A673 (cell line): ENCODE data around the gene GJC2. TPM values are rescaled to one million over a fixed set of nuclear protein-coding genes. Genes with fewer than 3 reads are reported as not detected.

Source experiments
- BruUV-seq: library from RNA; stranded (reverse); fragments of 400-500 nt; replicated peaks from 2 replicates; lab custom pipeline; 2021; lab: Mats Ljungman, UMichigan
- CTCF ChIA-PET: fragments of 300-600 bp; sonication (Branson Sonifier 250); formaldehyde crosslinking; loops from one replicate; lab custom pipeline; 2022; ENCODE audit warnings: antibody characterized with exemption; lab: Charles Lee
- POLR2A ChIA-PET: fragments of 300-600 bp; sonication (Branson Sonifier 250); formaldehyde crosslinking; loops from one replicate; lab custom pipeline; 2022; ENCODE audit warnings: antibody characterized with exemption; ENCODE audit not compliant: low non-redundant PET; lab: Charles Lee
- DNase-seq: peaks from one replicate; pipeline ENCODE4 v3.0.0-alpha.2; 2015; ENCODE audit warnings: low spot score
- H3K27ac ChIP-seq: fragments of 200-600 bp; sonication (generic); 2 replicates; pipeline ENCODE4 v1.5.1; 2016; ENCODE audit warnings: mixed run types, low read depth, mild to moderate bottlenecking, mixed read lengths, antibody characterized with exemption, low read length; ENCODE audit not compliant: poor library complexity, severe bottlenecking
- H3K27me3 ChIP-seq: fragments of 200-600 bp; sonication (generic); replicated peaks from 2 replicates; pipeline ENCODE4 v1.6.1; 2017; ENCODE audit warnings: mixed run types, low read depth, mild to moderate bottlenecking, mixed read lengths, antibody characterized with exemption, low read length; ENCODE audit not compliant: insufficient read depth, poor library complexity
- H3K36me3 ChIP-seq: fragments of 200-600 bp; sonication (generic); 2 replicates; pipeline ENCODE4 v1.6.1; 2016; ENCODE audit warnings: mixed run types, mild to moderate bottlenecking, mixed read lengths, antibody characterized with exemption, low read length; ENCODE audit not compliant: insufficient read depth, poor library complexity, severe bottlenecking
- H3K4me1 ChIP-seq: fragments of 200-600 bp; sonication (generic); 2 replicates; pipeline ENCODE4 v1.6.1; 2017; ENCODE audit warnings: mixed run types, mild to moderate bottlenecking, mixed read lengths, antibody characterized with exemption, low read length; ENCODE audit not compliant: insufficient read depth, poor library complexity, severe bottlenecking
- H3K4me3 ChIP-seq: fragments of 200-600 bp; sonication (generic); 2 replicates; pipeline ENCODE4 v1.5.1; 2016; ENCODE audit warnings: low read depth, mixed run types, mild to moderate bottlenecking, mixed read lengths, low read length; ENCODE audit not compliant: poor library complexity, severe bottlenecking
- H3K9me3 ChIP-seq: fragments of 200-600 bp; sonication (generic); 2 replicates; pipeline ENCODE4 v1.6.1; 2016; ENCODE audit warnings: mixed run types, low read depth, mild to moderate bottlenecking, mixed read lengths, antibody characterized with exemption, low read length; ENCODE audit not compliant: poor library complexity, severe bottlenecking
- CTCF ChIP-seq: fragments of 300-800, 200-600 bp; sonication (generic); conservative IDR thresholded peaks from 2 replicates; pipeline ENCODE4 v1.5.1; 2017; ENCODE audit warnings: low read depth, mild to moderate bottlenecking, antibody characterized with exemption, low read length, moderate library complexity, mixed read lengths
- EZH2 ChIP-seq: fragments of 200-600 bp; sonication (generic); IDR thresholded peaks from 2 replicates; pipeline ENCODE4 v1.6.1; 2017; ENCODE audit warnings: borderline replicate concordance, low read depth, mild to moderate bottlenecking, mixed read lengths, antibody characterized with exemption, low read length; ENCODE audit not compliant: poor library complexity, severe bottlenecking
- intact Hi-C: fragments of 100-400 bp; cut with micrococcal nuclease; formaldehyde crosslinking; loops from one replicate; pipeline ENCODE4 v1.10.0; 2022; ENCODE audit not compliant: unreplicated experiment
- total RNA-seq: library from RNA; stranded (reverse); gene quantifications from 2 replicates; pipeline ENCODE4 v1.2.3, GENCODE V29; 2021

GJC2 gene
- total RNA-seq, 1 experiment from 2014 or later: 0.97 TPM

DNA sequence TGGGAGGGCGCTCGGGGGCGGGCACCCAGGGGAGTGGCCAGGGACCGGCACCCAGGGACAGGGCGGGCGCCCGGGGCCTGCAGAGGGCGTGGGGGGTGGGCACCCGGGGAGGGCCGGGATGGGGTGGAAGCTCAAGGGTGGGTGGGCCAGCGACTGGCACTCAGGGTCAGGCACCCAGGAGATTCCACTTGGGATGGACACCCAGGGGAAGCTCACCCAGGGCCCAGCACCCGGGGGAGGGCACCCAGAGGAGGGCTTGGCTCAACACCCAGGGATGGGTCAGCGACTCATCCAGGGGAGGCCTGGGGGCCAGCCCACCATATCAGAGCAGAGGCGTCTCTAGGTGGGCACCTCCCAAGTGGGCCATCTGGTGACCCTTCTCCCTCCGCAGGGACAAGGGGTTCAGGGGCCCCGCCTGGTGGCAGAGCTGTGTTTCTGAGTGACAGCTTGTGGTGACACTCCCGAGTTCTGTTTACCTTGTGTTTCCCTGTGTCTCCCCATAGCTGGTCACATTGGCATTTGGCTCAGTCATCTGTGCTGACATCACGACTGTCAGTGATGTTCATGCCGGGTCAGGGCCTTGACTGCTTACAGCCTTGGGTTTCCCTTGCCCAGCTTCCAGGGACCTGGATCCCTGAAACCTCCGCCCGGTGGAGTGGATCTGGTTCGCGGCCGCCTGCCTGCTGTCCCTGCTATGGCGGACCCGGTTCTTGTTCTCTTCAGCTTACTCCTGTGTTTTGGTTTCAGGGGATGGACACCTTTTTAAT is 16.6 kb downstream of the GJC2 start:
- no peaks in the 10 kb centered on the region for H3K9me3 ChIP-seq
- peak; percentile 35 for DNase-seq
- intact Hi-C loops: no loop called here
- H3K36me3 ChIP-seq: no peaks in the 10 kb centered on the region
- no TSS peak for BruUV-seq
- peak overlapping the region; percentile 80 for H3K4me3 ChIP-seq
- CTCF ChIA-PET: interaction anchor here (1.9 kb wide), 1 partner anchor 167 kb away, joined by 13 read pairs; no protein-coding TSS in a partner anchor
- POLR2A ChIA-PET: interaction anchor here (0.7 to 1.0 kb wide), 2 partner anchors 291 to 1358 kb away, joined by 4 to 9 read pairs; a partner anchor contains a TSS
- H3K27ac ChIP-seq: peak overlapping the region; percentile 100
- peaks cover 11% of the 10 kb centered on the region for H3K4me1 ChIP-seq
- TF ChIP-seq EZH2: no peak
- peak; percentile 25; the same call in 1 of the 2 replicates for TF ChIP-seq CTCF
- H3K27me3 ChIP-seq: no peaks in the 10 kb centered on the region

GRCh38 chr1:228168563-228169270 is 19.0 kb downstream of the GJC2 start:
- Histone ChIP-seq H3K4me3 (no peak overlapping the region), H3K9me3 (no peaks in the 10 kb centered on the region), H3K4me1 (peaks cover 11% of the 10 kb centered on the region), H3K27me3 (no peaks in the 10 kb centered on the region), H3K27ac (no peak overlapping the region), H3K36me3 (no peaks in the 10 kb centered on the region)
- no peak for TF ChIP-seq CTCF
- no peak for TF ChIP-seq EZH2
- intact Hi-C loops: no loop called here
- BruUV-seq: no TSS peak
- DNase-seq: no peak
- POLR2A ChIA-PET: no interaction called here
- CTCF ChIA-PET: no interaction called here

DNA sequence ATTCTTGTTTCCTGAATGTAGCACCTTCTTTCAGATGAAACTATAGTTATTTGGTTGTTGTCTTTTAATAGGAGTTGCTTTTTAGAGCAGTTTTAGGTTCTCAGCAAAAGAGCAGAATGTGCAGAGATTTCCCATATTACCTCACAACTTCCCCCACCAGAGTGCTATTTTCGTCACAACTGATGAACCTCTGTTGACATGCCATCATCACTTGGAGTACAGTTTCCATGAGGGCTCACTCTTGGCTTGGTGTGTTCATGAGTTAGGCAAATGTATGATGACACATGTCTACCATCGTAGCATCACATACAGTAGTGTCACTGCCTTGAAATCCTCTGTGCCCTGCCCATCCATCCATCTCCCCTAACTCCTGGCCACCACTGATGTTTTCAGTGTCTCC is 19.6 kb downstream of the GJC2 start:
- intact Hi-C loops: no loop called here

More for the DNA sequence above, 19.6 kb downstream of the GJC2 start:
- CTCF ChIA-PET: no interaction called here
- H3K36me3 ChIP-seq: no peaks in the 10 kb centered on the region
- peaks cover 11% of the 10 kb centered on the region for H3K4me1 ChIP-seq
- H3K27ac ChIP-seq: no peak overlapping the region
- POLR2A ChIA-PET: no interaction called here
- TF ChIP-seq CTCF (no peak), EZH2 (no peak)
- no peak for DNase-seq
- H3K4me3 ChIP-seq: no peak overlapping the region
- H3K9me3 ChIP-seq: no peaks in the 10 kb centered on the region
- no TSS peak for BruUV-seq
- H3K27me3 ChIP-seq: no peaks in the 10 kb centered on the region
